Kidney (tissue), 14 donors: ENCODE results near the gene MUC6. TPM values are rescaled to one million over a fixed set of nuclear protein-coding genes. Genes with fewer than 3 reads are reported as not detected.

ENCODE experiments used
- DNase-seq, 5 donors: peaks; one replicate each; pipeline ENCODE4 v3.0.0-alpha.2; 2013 to 2020
- FAIRE-seq: peaks from 2 replicates; lab custom pipeline; 2012; peaks lifted over from hg19 to GRCh38; lab: Jason Lieb, UNC
- H3K27ac ChIP-seq, 2 donors: one replicate each; pipeline ENCODE4 v1.7.0; 2013; ENCODE audit warnings: low read depth in 2 of 2, low read length in 2 of 2, inconsistent platforms in 1 of 2
- H3K27me3 ChIP-seq: one replicate; pipeline ENCODE4 v1.7.1; 2013; ENCODE audit warnings: low read length, inconsistent platforms; ENCODE audit not compliant: control insufficient read depth, insufficient read depth
- H3K36me3 ChIP-seq, 3 donors: one replicate each; pipeline versions ENCODE4 v1.7.0 to v1.7.1; 2013; ENCODE audit warnings: low read length in 3 of 3, control low read depth in 1 of 3, inconsistent platforms in 1 of 3; ENCODE audit not compliant: insufficient read depth in 3 of 3, control insufficient read depth in 2 of 3
- H3K4me1 ChIP-seq, 3 donors: one replicate each; pipeline versions ENCODE4 v1.7.0 to v1.7.1; 2013; ENCODE audit warnings: low read length in 3 of 3, inconsistent platforms in 1 of 3, low read depth in 1 of 3; ENCODE audit not compliant: control insufficient read depth in 2 of 3, insufficient read depth in 2 of 3
- H3K4me3 ChIP-seq, 3 donors: one replicate each; pipeline versions ENCODE4 v1.7.0 to v1.8.1; 2013; ENCODE audit warnings: low read length in 3 of 3, control low read depth in 1 of 3, inconsistent platforms in 1 of 3
- H3K9ac ChIP-seq, 3 donors: one replicate each; pipeline versions ENCODE4 v1.7.0 to v1.7.1; 2013; ENCODE audit warnings: low read length in 3 of 3, control low read depth in 1 of 3, inconsistent platforms in 1 of 3
- H3K9me3 ChIP-seq, 3 donors: one replicate each; pipeline versions ENCODE4 v1.7.0 to v1.7.1; 2013; ENCODE audit warnings: low read length in 3 of 3, control low read depth in 1 of 3, inconsistent platforms in 1 of 3; ENCODE audit not compliant: control insufficient read depth in 2 of 3, insufficient read depth in 1 of 3
- intact Hi-C: fragments of 100-400 bp; cut with DNase I; formaldehyde crosslinking; loops from one replicate; pipeline ENCODE4 v1.11.1; 2022
- polyA plus RNA-seq: library from polyadenylated mRNA; stranded (reverse); fragments of 350-450 nt; fragmentation: Illumina TruSeq; extraction: RNeasy Lipid Tissue Mini Kit (QIAGEN cat#74804); gene quantifications from one replicate; pipeline ENCODE4 v1.2.3, GENCODE V29; 2014; ENCODE audit warnings: low read depth, low replicate concordance; ENCODE audit not compliant: insufficient read depth
- total RNA-seq: library from RNA; stranded (reverse); fragmentation: NEBNext Ultra II Directional; extraction: Animal tissue kit (Norgen Biotek cat#: 25700); gene quantifications from one replicate; pipeline ENCODE4 v1.2.1, GENCODE V29; 2021
- TF ChIP-seq, protein P1 (sequence below): IDR thresholded peaks from 3 replicates; pipeline ENCODE4 v1.5.1; 2012; ENCODE audit warnings: mild to moderate bottlenecking, moderate library complexity, borderline replicate concordance; ENCODE audit not compliant: insufficient read depth; ENCODE audit errors: extremely low read depth
- donor health status: control.
- donor health status: control.
- donor health status: control.
- donor health status: control.
- donor health status: control.
- donor health status: DM: yes; HTN: yes; CAD: no.
- donor health status: Normal renal cell carcinoma (clear cell type).

Gene MUC6
- total and polyA plus RNA-seq, 2 donors from 2014 or later = 1.1 to 3.0 TPM

- H3K4me3 ChIP-seq = no peak overlapping the region
- no peak for FAIRE-seq
Observed at GRCh38 chr11:1035577-1036283, 788 bp downstream of the MUC6 start.

DNA sequence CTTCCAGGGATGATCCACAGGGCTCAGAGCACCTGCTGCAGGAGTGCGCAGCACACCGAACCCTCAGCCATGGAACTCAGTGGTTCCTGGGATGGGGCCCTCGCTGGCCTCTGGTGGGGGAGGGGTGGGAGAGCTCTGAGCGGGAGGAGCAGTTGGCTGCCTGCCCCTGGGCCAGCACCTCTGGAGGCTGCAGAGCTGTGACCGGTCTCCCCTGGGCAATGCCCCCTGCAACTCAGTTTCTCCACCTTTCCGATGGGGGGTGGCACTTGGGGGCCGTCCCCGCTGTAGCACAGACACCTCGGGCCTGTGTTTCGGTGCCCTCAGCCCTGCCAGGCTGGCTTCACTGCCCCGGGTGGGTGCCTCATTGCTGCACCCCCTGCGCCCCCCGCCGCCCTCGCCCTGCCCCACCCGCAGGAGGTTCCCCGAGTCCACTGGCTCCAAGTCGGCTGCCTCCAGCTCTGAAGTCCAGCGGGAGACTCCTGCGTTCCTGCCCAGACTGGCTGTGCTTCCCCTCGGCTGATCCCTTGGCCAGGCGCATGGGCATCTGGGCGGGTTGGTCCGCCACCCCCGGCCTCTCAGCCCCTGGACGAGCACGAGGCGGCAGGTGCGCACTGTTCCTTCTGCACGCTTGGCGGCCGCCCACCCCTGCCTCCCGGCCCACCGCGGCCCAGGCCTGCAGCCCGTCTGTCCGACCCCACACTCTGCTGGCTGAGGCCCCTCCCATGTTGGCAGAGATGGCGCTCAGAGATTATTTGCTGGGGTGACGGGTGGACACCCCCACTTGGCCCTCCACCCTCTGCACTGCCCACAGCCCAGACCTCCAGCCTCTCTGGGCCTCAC lies 1.8 kb downstream of the MUC6 start:
- DNase-seq (peak in 1 of 5 donors; percentile 36), FAIRE-seq (no peak)
- TF ChIP-seq, protein P1, sequence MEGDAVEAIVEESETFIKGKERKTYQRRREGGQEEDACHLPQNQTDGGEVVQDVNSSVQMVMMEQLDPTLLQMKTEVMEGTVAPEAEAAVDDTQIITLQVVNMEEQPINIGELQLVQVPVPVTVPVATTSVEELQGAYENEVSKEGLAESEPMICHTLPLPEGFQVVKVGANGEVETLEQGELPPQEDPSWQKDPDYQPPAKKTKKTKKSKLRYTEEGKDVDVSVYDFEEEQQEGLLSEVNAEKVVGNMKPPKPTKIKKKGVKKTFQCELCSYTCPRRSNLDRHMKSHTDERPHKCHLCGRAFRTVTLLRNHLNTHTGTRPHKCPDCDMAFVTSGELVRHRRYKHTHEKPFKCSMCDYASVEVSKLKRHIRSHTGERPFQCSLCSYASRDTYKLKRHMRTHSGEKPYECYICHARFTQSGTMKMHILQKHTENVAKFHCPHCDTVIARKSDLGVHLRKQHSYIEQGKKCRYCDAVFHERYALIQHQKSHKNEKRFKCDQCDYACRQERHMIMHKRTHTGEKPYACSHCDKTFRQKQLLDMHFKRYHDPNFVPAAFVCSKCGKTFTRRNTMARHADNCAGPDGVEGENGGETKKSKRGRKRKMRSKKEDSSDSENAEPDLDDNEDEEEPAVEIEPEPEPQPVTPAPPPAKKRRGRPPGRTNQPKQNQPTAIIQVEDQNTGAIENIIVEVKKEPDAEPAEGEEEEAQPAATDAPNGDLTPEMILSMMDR = no peak
- H3K27ac ChIP-seq = no peak overlapping the region
- H3K36me3 ChIP-seq = peaks cover 0 to 4% (median 0%) of the 10 kb centered on the region in 3 donors
- intact Hi-C loops = no loop called here
- no peak overlapping the region for H3K9ac ChIP-seq
- H3K9me3 ChIP-seq = no peaks in the 10 kb centered on the region
- no peaks in the 10 kb centered on the region for H3K4me1 ChIP-seq
- H3K4me3 ChIP-seq = no peak overlapping the region
- no peaks in the 10 kb centered on the region for H3K27me3 ChIP-seq

More at GRCh38 chr11:1035577-1036283, 788 bp downstream of the MUC6 start:
- Histone ChIP-seq H3K36me3 (peaks cover 0 to 4% (median 0%) of the 10 kb centered on the region in 3 donors), H3K9me3 (no peaks in the 10 kb centered on the region), H3K27me3 (no peaks in the 10 kb centered on the region), H3K27ac (no peak overlapping the region), H3K4me1 (no peaks in the 10 kb centered on the region), H3K9ac (no peak overlapping the region)
- no peak for DNase-seq
- intact Hi-C loops = no loop called here
- TF ChIP-seq, protein P1 = no peak

DNA sequence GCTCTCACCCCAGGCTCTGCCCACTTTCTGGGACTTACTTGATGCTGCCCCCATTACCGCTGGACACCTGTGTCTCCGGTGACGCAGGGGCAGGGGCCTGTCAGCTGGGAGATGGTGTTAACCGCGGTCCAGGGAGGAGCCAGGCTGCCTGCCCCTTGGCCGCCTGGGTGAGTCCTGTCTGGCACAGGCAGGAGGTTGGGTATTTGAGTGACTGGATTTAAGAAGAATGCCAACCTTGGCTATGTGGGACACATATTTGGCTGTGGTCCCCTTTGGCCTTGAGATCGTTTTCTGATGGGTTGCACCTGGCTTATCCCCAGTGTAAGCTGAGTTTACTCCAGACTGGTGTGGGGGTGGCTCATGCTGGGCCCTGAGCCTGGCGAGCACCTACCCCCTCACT lies 2.5 kb downstream of the MUC6 start:
- no peaks in the 10 kb centered on the region for H3K4me1 ChIP-seq
- no peak for DNase-seq
- H3K27ac ChIP-seq = no peak overlapping the region
- H3K27me3 ChIP-seq = no peaks in the 10 kb centered on the region
- intact Hi-C loops = no loop called here
- FAIRE-seq = no peak
- H3K9me3 ChIP-seq = no peaks in the 10 kb centered on the region
- TF ChIP-seq, protein P1 = no peak
- H3K36me3 ChIP-seq = peaks cover 0 to 4% (median 0%) of the 10 kb centered on the region in 3 donors
- no peak overlapping the region for H3K9ac ChIP-seq
- H3K4me3 ChIP-seq = no peak overlapping the region
